ENCODE measurements around the gene NPAS2. TPM values are rescaled to one million over a fixed set of nuclear protein-coding genes. Genes with fewer than 3 reads are reported as not detected.

Gene NPAS2
- total RNA-seq, 1 experiment from 2014 or later = 38.3 TPM

DNA sequence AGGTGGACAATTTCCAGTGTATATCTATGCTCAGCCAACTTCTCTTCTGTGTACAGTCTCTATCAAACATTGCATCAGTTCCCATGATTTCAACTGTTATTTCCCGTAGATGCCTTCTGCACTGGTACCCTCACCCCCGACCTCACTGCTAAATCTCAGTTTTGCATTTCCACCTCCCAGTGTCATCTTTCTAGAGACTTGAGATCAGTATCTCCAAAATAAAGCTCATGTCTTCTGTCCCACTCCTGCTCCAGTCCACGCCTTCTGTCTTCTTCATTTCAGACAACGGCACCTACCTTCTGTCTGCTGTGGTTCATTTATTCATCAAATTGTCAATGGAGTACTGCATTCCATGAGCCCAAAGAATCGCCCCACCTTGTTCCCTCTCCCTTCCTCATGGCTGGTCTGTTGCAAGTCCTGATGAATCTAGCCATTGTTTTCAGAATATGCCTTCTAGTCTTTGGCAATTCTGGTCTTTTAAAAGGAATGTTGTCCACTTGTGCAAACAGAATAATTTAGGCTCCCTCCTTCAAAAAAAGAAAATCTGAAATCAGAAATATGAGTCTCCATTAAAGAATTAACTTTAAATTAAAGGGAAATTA is 23.3 kb upstream of the NPAS2 start:
- POLR2A ChIA-PET (ENCODE audit: unreplicated experiment) = no interaction called here
- DNase-seq = peak in 1 of 2 experiments; percentile 72
- CTCF ChIA-PET = no interaction called here
- Histone ChIP-seq H3K27me3 (ENCODE audit: insufficient read depth, low read depth) (no peaks in the 10 kb centered on the region), H3K4me1 (replicated peaks; ENCODE audit: insufficient read depth) (peaks cover 27% of the 10 kb centered on the region), H3K36me3 (ENCODE audit: low read depth) (no peaks in the 10 kb centered on the region), H4K20me1 (ENCODE audit: insufficient read depth) (no peaks in the 10 kb centered on the region), H3K9me2 (ENCODE audit: insufficient read depth) (no peaks in the 10 kb centered on the region), H3K4me3 (no peak overlapping the region), H2AFZ (peak overlapping the region; percentile 24; the same call in 1 of the 2 replicates), H3K9me3 (ENCODE audit: insufficient read depth, low read depth) (no peaks in the 10 kb centered on the region), H3F3A (ENCODE audit: insufficient read depth, low read depth) (peaks cover 10% of the 10 kb centered on the region; the same call in 1 of the 2 replicates), H3K79me2 (ENCODE audit: low read depth) (no peaks in the 10 kb centered on the region), H3K27ac (peak overlapping the region; percentile 27), H3K4me2 (0 out of 2 replicates have a peak overlapping the region, but pooled peaks have one; percentile 6)
- intact Hi-C loops (cut with micrococcal nuclease; ENCODE audit: unreplicated experiment) = loop anchor here (1.0 kb wide), 1 partner anchor 10 kb away; no protein-coding TSS in a partner anchor
- BruUV-seq (replicated peaks) = no TSS peak
- TF ChIP-seq, protein P1, sequence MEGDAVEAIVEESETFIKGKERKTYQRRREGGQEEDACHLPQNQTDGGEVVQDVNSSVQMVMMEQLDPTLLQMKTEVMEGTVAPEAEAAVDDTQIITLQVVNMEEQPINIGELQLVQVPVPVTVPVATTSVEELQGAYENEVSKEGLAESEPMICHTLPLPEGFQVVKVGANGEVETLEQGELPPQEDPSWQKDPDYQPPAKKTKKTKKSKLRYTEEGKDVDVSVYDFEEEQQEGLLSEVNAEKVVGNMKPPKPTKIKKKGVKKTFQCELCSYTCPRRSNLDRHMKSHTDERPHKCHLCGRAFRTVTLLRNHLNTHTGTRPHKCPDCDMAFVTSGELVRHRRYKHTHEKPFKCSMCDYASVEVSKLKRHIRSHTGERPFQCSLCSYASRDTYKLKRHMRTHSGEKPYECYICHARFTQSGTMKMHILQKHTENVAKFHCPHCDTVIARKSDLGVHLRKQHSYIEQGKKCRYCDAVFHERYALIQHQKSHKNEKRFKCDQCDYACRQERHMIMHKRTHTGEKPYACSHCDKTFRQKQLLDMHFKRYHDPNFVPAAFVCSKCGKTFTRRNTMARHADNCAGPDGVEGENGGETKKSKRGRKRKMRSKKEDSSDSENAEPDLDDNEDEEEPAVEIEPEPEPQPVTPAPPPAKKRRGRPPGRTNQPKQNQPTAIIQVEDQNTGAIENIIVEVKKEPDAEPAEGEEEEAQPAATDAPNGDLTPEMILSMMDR (conservative IDR thresholded peaks at IDR 0.05) = no peak
- TF ChIP-seq EZH2 (IDR thresholded peaks at IDR 0.05; ENCODE audit: low read depth) = no peak

DNA sequence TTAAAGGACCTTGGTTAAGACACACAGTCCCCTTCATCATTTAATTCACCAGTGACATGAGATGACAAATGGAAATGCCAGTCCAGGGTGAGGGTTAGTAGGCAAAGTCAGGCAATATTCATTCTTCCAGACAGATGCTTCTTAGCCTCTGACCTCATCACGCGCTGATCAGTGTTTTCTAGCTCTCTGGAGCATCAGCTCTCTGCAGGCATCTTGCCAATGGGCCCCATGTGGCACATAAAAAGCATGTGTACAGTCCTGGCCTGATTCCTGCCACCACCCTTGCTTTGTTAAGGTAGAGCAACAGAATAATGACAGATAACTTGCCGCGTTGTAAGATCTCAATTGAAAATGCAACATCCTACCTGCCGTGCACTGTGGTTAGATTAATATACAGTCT is 20.3 kb upstream of the NPAS2 start:
- ChIA-PET CTCF (no interaction called here), POLR2A (ENCODE audit: unreplicated experiment) (no interaction called here)
- Histone ChIP-seq H3K36me3 (ENCODE audit: low read depth) (no peaks in the 10 kb centered on the region), H3K4me2 (no peak overlapping the region), H3K4me1 (replicated peaks; ENCODE audit: insufficient read depth) (peaks cover 34% of the 10 kb centered on the region), H3K27ac (no peak overlapping the region), H4K20me1 (ENCODE audit: insufficient read depth) (no peaks in the 10 kb centered on the region), H3K9me2 (ENCODE audit: insufficient read depth) (no peaks in the 10 kb centered on the region), H2AFZ (no peak overlapping the region), H3F3A (ENCODE audit: insufficient read depth, low read depth) (peaks cover 10% of the 10 kb centered on the region; the same call in 1 of the 2 replicates), H3K4me3 (no peak overlapping the region), H3K79me2 (ENCODE audit: low read depth) (no peaks in the 10 kb centered on the region), H3K27me3 (ENCODE audit: insufficient read depth, low read depth) (no peaks in the 10 kb centered on the region), H3K9me3 (ENCODE audit: insufficient read depth, low read depth) (no peaks in the 10 kb centered on the region)
- no peak for TF ChIP-seq EZH2 (IDR thresholded peaks at IDR 0.05; ENCODE audit: low read depth)
- TF ChIP-seq, protein P1 (conservative IDR thresholded peaks at IDR 0.05) = no peak
- intact Hi-C loops (cut with micrococcal nuclease; ENCODE audit: unreplicated experiment) = no loop called here
- BruUV-seq (replicated peaks) = no TSS peak
- DNase-seq = no peak

DNA sequence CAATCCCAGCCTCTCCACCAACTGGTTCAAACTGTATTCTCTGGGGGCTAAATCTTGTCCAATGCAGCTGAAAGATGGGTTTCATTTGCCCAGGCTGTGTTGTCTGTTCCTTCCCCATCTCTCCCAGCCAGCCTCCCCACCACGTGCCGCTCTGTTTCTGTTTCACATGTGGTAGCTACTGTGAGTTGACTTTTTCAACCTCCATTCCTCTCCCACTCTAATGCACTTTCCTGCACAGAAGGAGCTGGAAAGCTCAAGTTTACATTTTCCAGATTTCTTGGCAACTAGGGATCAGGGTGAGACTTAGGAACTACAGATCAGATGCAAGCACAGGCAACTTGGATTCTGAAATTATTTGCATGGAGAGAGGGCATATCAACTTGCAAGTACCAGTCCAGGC is 19.0 kb upstream of the NPAS2 start:
- CTCF ChIA-PET = no interaction called here
- POLR2A ChIA-PET (ENCODE audit: unreplicated experiment) = interaction anchor here (0.6 to 0.7 kb wide), 4 partner anchors 20 to 453 kb away, joined by 3 to 4 read pairs (median 3); no protein-coding TSS in a partner anchor
- H3K27ac ChIP-seq = peak overlapping the region; percentile 30; the same call in 1 of the 2 replicates
- TSS peak; percentile 97 for BruUV-seq (replicated peaks)
- peaks cover 34% of the 10 kb centered on the region for H3K4me1 ChIP-seq (replicated peaks; ENCODE audit: insufficient read depth)
- no peaks in the 10 kb centered on the region for H3K36me3 ChIP-seq (ENCODE audit: low read depth)
- TF ChIP-seq EZH2 (IDR thresholded peaks at IDR 0.05; ENCODE audit: low read depth) = no peak
- no peaks in the 10 kb centered on the region for H3K27me3 ChIP-seq (ENCODE audit: insufficient read depth, low read depth)
- no peaks in the 10 kb centered on the region for H3K9me2 ChIP-seq (ENCODE audit: insufficient read depth)
- peaks cover 10% of the 10 kb centered on the region; the same call in 1 of the 2 replicates for H3F3A ChIP-seq (ENCODE audit: insufficient read depth, low read depth)
- DNase-seq = no peak
- no peak overlapping the region for H2AFZ ChIP-seq
- intact Hi-C loops (cut with micrococcal nuclease; ENCODE audit: unreplicated experiment) = no loop called here
- H4K20me1 ChIP-seq (ENCODE audit: insufficient read depth) = no peaks in the 10 kb centered on the region
- H3K4me3 ChIP-seq = no peak overlapping the region
- no peaks in the 10 kb centered on the region for H3K9me3 ChIP-seq (ENCODE audit: insufficient read depth, low read depth)
- no peaks in the 10 kb centered on the region for H3K79me2 ChIP-seq (ENCODE audit: low read depth)
- peak overlapping the region; percentile 24; the same call in 1 of the 2 replicates for H3K4me2 ChIP-seq

Measured in PC-9 (cell line).